PC-9 (cell line): Measurements from ENCODE around the gene CLK4. TPM values are rescaled to one million over a fixed set of nuclear protein-coding genes. Genes with fewer than 3 reads are reported as not detected.

ENCODE experiments used
- BruUV-seq: library from RNA; stranded (reverse); fragments of 400-500 nt; replicated peaks from 2 replicates; lab custom pipeline; 2021; lab: Mats Ljungman, UMichigan
- CTCF ChIA-PET: fragments of 300-600 bp; sonication (Branson Sonifier 250); formaldehyde crosslinking; loops from one replicate; lab custom pipeline; 2022; ENCODE audit warnings: antibody characterized with exemption; lab: Charles Lee
- POLR2A ChIA-PET: fragments of 300-600 bp; sonication (Branson Sonifier 250); formaldehyde crosslinking; loops from one replicate; lab custom pipeline; 2022; ENCODE audit warnings: antibody characterized with exemption; ENCODE audit not compliant: unreplicated experiment; lab: Charles Lee
- DNase-seq, 2 experiments: peaks; one replicate each; pipeline versions ENCODE4 v3.0.0 to v3.0.0-alpha.2; 2015 to 2022; ENCODE audit warnings: mixed read lengths in 1 of 2
- H2AFZ ChIP-seq: fragments of 200-600 bp; sonication (generic); 2 replicates; pipeline ENCODE4 v1.8.1; 2017; ENCODE audit warnings: antibody characterized with exemption
- H3F3A ChIP-seq: fragments of 200-600 bp; sonication (generic); 2 replicates; pipeline ENCODE4 v1.8.1; 2017; ENCODE audit warnings: antibody characterized with exemption, mild to moderate bottlenecking, low read depth; ENCODE audit not compliant: insufficient read depth
- H3K27ac ChIP-seq: fragments of 200-600 bp; sonication (generic); 2 replicates; pipeline ENCODE4 v1.6.1; 2016; ENCODE audit warnings: mixed run types
- H3K27me3 ChIP-seq: fragments of 200-600 bp; sonication (generic); 2 replicates; pipeline ENCODE4 v1.6.1; 2016; ENCODE audit warnings: low read depth, mixed run types; ENCODE audit not compliant: insufficient read depth
- H3K36me3 ChIP-seq: fragments of 200-600 bp; sonication (generic); 2 replicates; pipeline ENCODE4 v1.6.1; 2016; ENCODE audit warnings: low read depth, mixed run types
- H3K4me1 ChIP-seq: fragments of 200-600 bp; sonication (generic); replicated peaks from 2 replicates; pipeline ENCODE4 v1.6.1; 2016; ENCODE audit warnings: mixed run types; ENCODE audit not compliant: insufficient read depth
- H3K4me2 ChIP-seq: fragments of 200-600 bp; sonication (generic); 2 replicates; pipeline ENCODE4 v1.6.1; 2017; ENCODE audit warnings: mixed run types
- H3K4me3 ChIP-seq: fragments of 200-600 bp; sonication (generic); 2 replicates; pipeline ENCODE4 v1.6.1; 2016; ENCODE audit warnings: mixed run types
- H3K79me2 ChIP-seq: fragments of 200-600 bp; sonication (generic); 2 replicates; pipeline ENCODE4 v1.6.1; 2017; ENCODE audit warnings: low read depth, mixed run types
- H3K9me2 ChIP-seq: fragments of 200-600 bp; sonication (generic); 2 replicates; pipeline ENCODE4 v1.8.1; 2017; ENCODE audit warnings: mild to moderate bottlenecking; ENCODE audit not compliant: insufficient read depth
- H3K9me3 ChIP-seq: fragments of 200-600 bp; sonication (generic); 2 replicates; pipeline ENCODE4 v1.8.1; 2016; ENCODE audit warnings: low read depth; ENCODE audit not compliant: insufficient read depth
- H4K20me1 ChIP-seq: fragments of 200-600 bp; sonication (generic); 2 replicates; pipeline ENCODE4 v1.8.1; 2017; ENCODE audit not compliant: insufficient read depth
- CTCF ChIP-seq: fragments of 200-600 bp; sonication (generic); conservative IDR thresholded peaks from 2 replicates; pipeline ENCODE4 v1.6.1; 2017; ENCODE audit warnings: mixed run types, antibody characterized with exemption, mild to moderate bottlenecking, moderate library complexity
- EZH2 ChIP-seq: fragments of 200-600 bp; sonication (generic); IDR thresholded peaks from 2 replicates; pipeline ENCODE4 v1.8.0; 2017; ENCODE audit warnings: antibody characterized with exemption, low read depth
- intact Hi-C: fragments of 100-400 bp; cut with micrococcal nuclease; formaldehyde crosslinking; loops from one replicate; pipeline ENCODE4 v1.10.0; 2022; ENCODE audit not compliant: unreplicated experiment
- total RNA-seq: library from RNA; stranded (reverse); gene quantifications from 2 replicates; pipeline ENCODE4 v1.2.3, GENCODE V29; 2021

Gene CLK4
- total RNA-seq, 1 experiment from 2014 or later: 29.7 TPM

GRCh38 chr5:178612299-178612698 is 14.6 kb downstream of the CLK4 start:
- no peaks in the 10 kb centered on the region for H3K9me2 ChIP-seq
- no peak for DNase-seq
- TF ChIP-seq CTCF (no peak), EZH2 (no peak)
- no peak overlapping the region for H3K4me3 ChIP-seq
- H3K4me1 ChIP-seq: no peaks in the 10 kb centered on the region
- H3K9me3 ChIP-seq: no peaks in the 10 kb centered on the region
- H4K20me1 ChIP-seq: no peaks in the 10 kb centered on the region
- intact Hi-C loops: no loop called here
- no peaks in the 10 kb centered on the region; the same call in 1 of the 2 replicates for H3K79me2 ChIP-seq
- no peaks in the 10 kb centered on the region for H3K27me3 ChIP-seq
- peaks cover 39% of the 10 kb centered on the region for H3K36me3 ChIP-seq
- H2AFZ ChIP-seq: no peak overlapping the region
- no peaks in the 10 kb centered on the region for H3F3A ChIP-seq
- BruUV-seq: no TSS peak
- POLR2A ChIA-PET: no interaction called here
- CTCF ChIA-PET: interaction anchor here (0.6 kb wide), 1 partner anchor 373 kb away, joined by 4 read pairs; no protein-coding TSS in a partner anchor
- no peak overlapping the region for H3K27ac ChIP-seq
- H3K4me2 ChIP-seq: no peak overlapping the region

DNA sequence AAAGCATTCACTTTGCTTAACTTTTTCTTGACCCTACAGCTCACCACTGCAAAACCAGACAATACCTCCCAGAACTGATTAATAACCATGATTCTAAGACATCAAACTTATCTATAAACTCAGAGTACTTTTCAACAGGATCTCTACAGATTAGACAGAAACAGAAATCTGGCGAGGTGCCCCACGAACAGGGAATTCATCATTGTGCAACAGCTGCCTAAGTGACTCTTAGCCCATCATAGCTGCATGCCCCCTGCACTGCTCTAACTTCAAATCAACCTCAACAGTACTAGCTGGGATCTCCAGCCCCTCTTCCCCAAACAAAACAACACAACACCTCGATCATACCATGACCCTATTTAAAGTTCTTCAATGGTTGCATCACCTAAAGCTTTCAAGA is 20.6 kb downstream of the CLK4 start:
- DNase-seq: no peak
- Histone ChIP-seq H3K27me3 (no peaks in the 10 kb centered on the region), H3K9me3 (no peaks in the 10 kb centered on the region), H4K20me1 (no peaks in the 10 kb centered on the region), H3K27ac (no peak overlapping the region), H3K36me3 (peaks cover 39% of the 10 kb centered on the region), H3K4me1 (no peaks in the 10 kb centered on the region), H3K79me2 (no peaks in the 10 kb centered on the region), H3F3A (peaks cover 6% of the 10 kb centered on the region; the same call in 1 of the 2 replicates), H3K4me3 (no peak overlapping the region), H2AFZ (no peak overlapping the region), H3K9me2 (no peaks in the 10 kb centered on the region), H3K4me2 (no peak overlapping the region)
- POLR2A ChIA-PET: no interaction called here
- no peak for TF ChIP-seq EZH2
- TF ChIP-seq CTCF: no peak
- CTCF ChIA-PET: interaction anchor here (0.6 kb wide), 1 partner anchor 129 kb away, joined by 4 read pairs; no protein-coding TSS in a partner anchor
- intact Hi-C loops: no loop called here
- BruUV-seq: no TSS peak

DNA sequence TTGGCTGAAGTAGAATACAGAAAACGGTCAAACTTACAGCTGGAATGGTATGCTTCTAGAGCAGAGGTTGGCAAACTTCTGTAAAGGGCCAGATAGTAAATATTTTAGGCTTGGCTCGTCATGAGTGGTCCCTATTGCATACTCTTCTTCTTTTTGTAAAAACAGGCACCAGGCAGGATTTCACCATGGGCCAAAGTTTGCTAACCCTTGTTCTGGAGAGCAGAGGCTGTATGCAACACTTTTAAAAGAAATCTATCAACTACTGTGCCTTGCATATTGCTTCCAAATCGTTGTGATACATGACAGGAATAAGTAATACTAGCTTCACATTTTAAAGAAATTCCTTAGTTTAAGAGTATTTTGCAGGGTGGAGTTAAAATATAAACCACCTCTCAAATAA is 21.1 kb downstream of the CLK4 start:
- intact Hi-C loops: no loop called here
- Histone ChIP-seq H3K27ac (no peak overlapping the region), H4K20me1 (no peaks in the 10 kb centered on the region), H2AFZ (no peak overlapping the region), H3K4me2 (no peak overlapping the region), H3K9me2 (no peaks in the 10 kb centered on the region), H3K9me3 (no peaks in the 10 kb centered on the region), H3K79me2 (no peaks in the 10 kb centered on the region), H3K36me3 (peaks cover 37% of the 10 kb centered on the region), H3K4me1 (no peaks in the 10 kb centered on the region), H3F3A (peaks cover 8% of the 10 kb centered on the region; the same call in 1 of the 2 replicates), H3K4me3 (no peak overlapping the region), H3K27me3 (no peaks in the 10 kb centered on the region)
- no peak for DNase-seq
- CTCF ChIA-PET: interaction anchor here (0.6 kb wide), 1 partner anchor 130 kb away, joined by 4 read pairs; no protein-coding TSS in a partner anchor
- POLR2A ChIA-PET: no interaction called here
- no TSS peak for BruUV-seq
- TF ChIP-seq CTCF (no peak), EZH2 (no peak)
